ENCODE results near the gene VTI1A.

GRCh38 chr10:112838784-112839481 is 391.9 kb downstream of the VTI1A start:
- no peak for TF ChIP-seq POLR2A (IDR thresholded peaks at IDR 0.05; ENCODE audit: low read length)
- TF ChIP-seq GATA1 (IDR thresholded peaks at IDR 0.05; ENCODE audit: low read depth, low read length), result no peak

Data from erythroblast (primary cell).